ENCODE data around the gene DIS3L2.
"Not testable (repeated sequence)": the region's sequence is repeated elsewhere in the genome, so short reads cannot be mapped to it uniquely, and the experiment has no call there.

DIS3L2 gene

GRCh38 chr2:231929961-231930592 lies 31.4 kb upstream of the DIS3L2 start:
- no peak for DNase-seq

GRCh38 chr2:231930593-231931281 lies 30.8 kb upstream of the DIS3L2 start:
- DNase-seq, result no peak

GRCh38 chr2:231931481-231931915 lies 30.0 kb upstream of the DIS3L2 start:
- DNase-seq, result no peak

GRCh38 chr2:231932711-231932970 lies 28.9 kb upstream of the DIS3L2 start:
- DNase-seq, result no peak

- no peak for DNase-seq
Observed at GRCh38 chr2:231932985-231933915, 28.3 kb upstream of the DIS3L2 start.

- DNase-seq, result no peak
Observed at GRCh38 chr2:231933916-231934401, 27.6 kb upstream of the DIS3L2 start.

GRCh38 chr2:231934441-231935206 lies 26.9 kb upstream of the DIS3L2 start:
- no peak for DNase-seq

GRCh38 chr2:231935207-231935524 lies 26.3 kb upstream of the DIS3L2 start:
- no peak for DNase-seq

GRCh38 chr2:231935815-231936214 lies 25.7 kb upstream of the DIS3L2 start:
- DNase-seq, result no peak

GRCh38 chr2:231936491-231936890 lies 25.0 kb upstream of the DIS3L2 start:
- no peak for DNase-seq

GRCh38 chr2:231937057-231937456 lies 24.5 kb upstream of the DIS3L2 start:
- DNase-seq, result no peak

GRCh38 chr2:231939022-231939421 lies 22.5 kb upstream of the DIS3L2 start:
- no peak for DNase-seq

- DNase-seq, result no peak
Observed at GRCh38 chr2:231940795-231941194, 20.7 kb upstream of the DIS3L2 start.

- no peak for DNase-seq
Observed at GRCh38 chr2:231941673-231942072, 19.8 kb upstream of the DIS3L2 start.

- DNase-seq, result no peak
Observed at GRCh38 chr2:231942180-231942579, 19.3 kb upstream of the DIS3L2 start.

GRCh38 chr2:231946241-231946814 lies 15.2 kb upstream of the DIS3L2 start:
- no peak for DNase-seq

- not testable (repeated sequence) for DNase-seq
Observed at GRCh38 chr2:231947112-231947511, 14.4 kb upstream of the DIS3L2 start.

GRCh38 chr2:231947694-231948093 lies 13.8 kb upstream of the DIS3L2 start:
- DNase-seq, result no peak

- DNase-seq, result no peak
Observed at GRCh38 chr2:231951452-231952035, 10.0 kb upstream of the DIS3L2 start.

- DNase-seq, result no peak
Observed at GRCh38 chr2:231955758-231956472, 5.6 kb upstream of the DIS3L2 start.

- DNase-seq, result no peak
Observed at GRCh38 chr2:231957913-231958763, 3.4 kb upstream of the DIS3L2 start.
